Neural cell (in vitro differentiated cells): Measurements from ENCODE around the gene SLC6A1. TPM values are rescaled to one million over a fixed set of nuclear protein-coding genes. Genes with fewer than 3 reads are reported as not detected.

ENCODE experiments used
- H2AFZ ChIP-seq: fragments of 200-600, 300-800 bp; sonication (generic), shearing (Covaris generic); 2 replicates; pipeline ENCODE4 v1.6.0; 2014; ENCODE audit warnings: low read depth, mild to moderate bottlenecking, antibody characterized with exemption, low read length, moderate library complexity
- H3F3A ChIP-seq: fragments of 200-600 bp; shearing (Covaris generic); 2 replicates; pipeline ENCODE4 v1.6.1; 2016; ENCODE audit warnings: mild to moderate bottlenecking, moderate library complexity, mixed read lengths, antibody characterized with exemption, low read length; ENCODE audit not compliant: insufficient read depth, poor library complexity, severe bottlenecking
- H3K27ac ChIP-seq: fragments of 200-600, 300-800 bp; sonication (generic), shearing (Covaris generic); 2 replicates; pipeline ENCODE4 v1.5.1; 2014; ENCODE audit warnings: mild to moderate bottlenecking, low read length, moderate library complexity
- H3K27me3 ChIP-seq: fragments of 300-800, 200-600 bp; sonication (generic), shearing (Covaris generic); 2 replicates; pipeline ENCODE4 v1.6.0; 2014; ENCODE audit warnings: mild to moderate bottlenecking, low read depth, low read length, moderate library complexity; ENCODE audit not compliant: insufficient read depth
- H3K36me3 ChIP-seq: fragments of 300-800, 200-600 bp; sonication (generic), shearing (Covaris generic); 2 replicates; pipeline ENCODE4 v1.5.1; 2014; ENCODE audit warnings: mild to moderate bottlenecking, antibody characterized with exemption, low read length, moderate library complexity; ENCODE audit not compliant: insufficient read depth
- H3K4me2 ChIP-seq: fragments of 300-800, 200-600 bp; sonication (generic), shearing (Covaris generic); 2 replicates; pipeline ENCODE4 v1.6.0; 2014; ENCODE audit warnings: mild to moderate bottlenecking, low read length
- H3K4me3 ChIP-seq: fragments of 300-800, 200-600 bp; sonication (generic), shearing (Covaris generic); 2 replicates; pipeline ENCODE4 v1.5.1; 2014; ENCODE audit warnings: mild to moderate bottlenecking, low read length, moderate library complexity
- H3K79me2 ChIP-seq: fragments of 200-600 bp; shearing (Covaris generic); replicated peaks from 2 replicates; pipeline ENCODE4 v1.6.0; 2014; ENCODE audit warnings: mild to moderate bottlenecking, low read length, moderate library complexity; ENCODE audit not compliant: insufficient read depth
- H3K9ac ChIP-seq: fragments of 300-800, 200-600 bp; sonication (generic), shearing (Covaris generic); 2 replicates; pipeline ENCODE4 v1.6.1; 2016; ENCODE audit warnings: mild to moderate bottlenecking, low read length, mixed read lengths
- H3K9me2 ChIP-seq: fragments of 200-600 bp; shearing (Covaris generic); 2 replicates; pipeline ENCODE4 v1.6.1; 2016; ENCODE audit warnings: mild to moderate bottlenecking, low read length, mixed read lengths; ENCODE audit not compliant: insufficient read depth
- H3K9me3 ChIP-seq: fragments of 200-600, 300-800 bp; sonication (generic), shearing (Covaris generic); 2 replicates; pipeline ENCODE4 v1.6.1; 2016; ENCODE audit warnings: mild to moderate bottlenecking, mixed run types, low read length, moderate library complexity, mixed read lengths
- H4K20me1 ChIP-seq: fragments of 200-600 bp; shearing (Covaris generic); 2 replicates; pipeline ENCODE4 v1.6.1; 2016; ENCODE audit warnings: mild to moderate bottlenecking, mixed run types; ENCODE audit not compliant: insufficient read depth
- CTCF ChIP-seq: fragments of 450-650 bp; IDR thresholded peaks from 2 replicates; pipeline ENCODE4 v1.5.1; 2014; ENCODE audit warnings: antibody characterized with exemption, mild to moderate bottlenecking, moderate library complexity; ENCODE audit not compliant: poor library complexity, severe bottlenecking
- EP300 ChIP-seq: fragments of 450-650 bp; conservative IDR thresholded peaks from 2 replicates; pipeline ENCODE4 v1.6.1; 2014; ENCODE audit warnings: antibody characterized with exemption, mild to moderate bottlenecking, moderate library complexity; ENCODE audit not compliant: poor library complexity, severe bottlenecking
- EZH2 ChIP-seq: fragments of 200-600, 300-800 bp; shearing (Covaris generic), sonication (generic); IDR thresholded peaks from 2 replicates; pipeline ENCODE4 v1.6.1; 2014; ENCODE audit warnings: antibody characterized with exemption, low read length, borderline replicate concordance, mild to moderate bottlenecking; ENCODE audit not compliant: insufficient read depth, poor library complexity, severe bottlenecking
- MXI1 ChIP-seq: fragments of 450-650 bp; conservative IDR thresholded peaks from 2 replicates; pipeline ENCODE4 v1.6.1; 2014; ENCODE audit warnings: antibody characterized with exemption, mild to moderate bottlenecking; ENCODE audit not compliant: poor library complexity, severe bottlenecking
- POLR2AphosphoS5 ChIP-seq: IDR thresholded peaks from 2 replicates; pipeline ENCODE4 v1.6.1; 2012
- RAD21 ChIP-seq: fragments of 450-650 bp; conservative IDR thresholded peaks from 2 replicates; pipeline ENCODE4 v1.6.1; 2014; ENCODE audit warnings: antibody characterized with exemption, mild to moderate bottlenecking, moderate library complexity
- REST ChIP-seq: IDR thresholded peaks from 2 replicates; pipeline ENCODE4 v1.6.1; 2012; ENCODE audit warnings: borderline replicate concordance
- SMC3 ChIP-seq: fragments of 450-650 bp; conservative IDR thresholded peaks from 2 replicates; pipeline ENCODE4 v1.6.1; 2014; ENCODE audit warnings: antibody characterized with exemption, mild to moderate bottlenecking, moderate library complexity; ENCODE audit not compliant: poor library complexity
- TAF1 ChIP-seq: IDR thresholded peaks from 2 replicates; pipeline ENCODE4 v1.6.1; 2012; ENCODE audit warnings: low read depth
- polyA plus RNA-seq: library from polyadenylated mRNA; depleted of rRNA; stranded (reverse); fragments of >200 nt; gene quantifications from 2 replicates; pipeline ENCODE4 v1.2.3, GENCODE V29; 2014

Gene SLC6A1
- polyA plus RNA-seq, 1 donor from 2014 or later = 43.2 TPM

GRCh38 chr3:11020764-11021163 lies 28.2 kb downstream of the SLC6A1 start:
- H3K36me3 ChIP-seq = peaks cover 2% of the 10 kb centered on the region
- H4K20me1 ChIP-seq = no peaks in the 10 kb centered on the region
- no peaks in the 10 kb centered on the region for H3K79me2 ChIP-seq
- no peak overlapping the region for H3K4me3 ChIP-seq
- no peak overlapping the region for H2AFZ ChIP-seq
- no peak overlapping the region for H3K9ac ChIP-seq
- TF ChIP-seq POLR2AphosphoS5 (no peak), MXI1 (no peak), RAD21 (no peak), EP300 (no peak), SMC3 (no peak), TAF1 (no peak), EZH2 (no peak), CTCF (no peak), REST (no peak)
- H3F3A ChIP-seq = no peaks in the 10 kb centered on the region
- no peaks in the 10 kb centered on the region for H3K9me2 ChIP-seq
- H3K9me3 ChIP-seq = no peaks in the 10 kb centered on the region
- H3K4me2 ChIP-seq = no peak overlapping the region
- no peaks in the 10 kb centered on the region for H3K27me3 ChIP-seq
- H3K27ac ChIP-seq = no peak overlapping the region

GRCh38 chr3:11021611-11022011 lies 29.1 kb downstream of the SLC6A1 start:
- Histone ChIP-seq H3K27me3 (no peaks in the 10 kb centered on the region), H3K36me3 (peaks cover 10% of the 10 kb centered on the region), H3K9ac (no peak overlapping the region), H2AFZ (no peak overlapping the region), H3F3A (no peaks in the 10 kb centered on the region), H4K20me1 (no peaks in the 10 kb centered on the region), H3K4me3 (no peak overlapping the region), H3K9me2 (no peaks in the 10 kb centered on the region), H3K4me2 (no peak overlapping the region), H3K79me2 (no peaks in the 10 kb centered on the region), H3K9me3 (no peaks in the 10 kb centered on the region), H3K27ac (no peak overlapping the region)
- TF ChIP-seq EZH2 (no peak), EP300 (no peak), TAF1 (no peak), REST (no peak), MXI1 (no peak), POLR2AphosphoS5 (no peak), CTCF (no peak), RAD21 (no peak), SMC3 (no peak)
